HG03342 (cell line): ENCODE measurements around the gene CREB3L2.
A peak's percentile ranks its signal among the peaks of the same experiment; 100 is the strongest.
"Not testable (repeated sequence)": the region's sequence is repeated elsewhere in the genome, so short reads cannot be mapped to it uniquely, and the experiment has no call there.

Experiments used
- ATAC-seq: cut with Tn5 transposase; IDR thresholded peaks from one replicate; pipeline ENCODE4 v1.9.1; 2021; ENCODE audit warnings: mild to moderate bottlenecking, moderate library complexity; ENCODE audit not compliant: unreplicated experiment

CREB3L2 gene

DNA sequence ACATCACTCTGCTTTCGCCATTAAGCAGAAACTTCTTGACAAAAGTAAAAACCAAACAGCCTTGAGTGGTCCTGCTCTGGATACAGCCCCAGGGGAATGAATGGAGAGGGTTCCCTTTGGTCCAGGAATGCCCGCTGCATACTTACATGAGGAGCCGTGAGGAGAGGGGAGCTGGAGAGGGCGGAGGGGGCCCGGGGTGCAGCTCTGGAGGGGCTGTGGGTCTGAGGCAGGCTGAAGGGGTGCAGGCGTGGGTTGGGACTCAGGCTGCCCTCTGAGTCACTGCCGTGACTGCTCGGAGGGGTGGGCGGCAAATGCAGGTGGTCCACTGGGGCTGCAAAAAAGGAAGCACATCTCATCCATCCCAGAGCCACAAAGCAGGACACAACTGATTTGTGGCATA lies 93.8 kb downstream of the CREB3L2 start:
- ATAC-seq, result no peak

DNA sequence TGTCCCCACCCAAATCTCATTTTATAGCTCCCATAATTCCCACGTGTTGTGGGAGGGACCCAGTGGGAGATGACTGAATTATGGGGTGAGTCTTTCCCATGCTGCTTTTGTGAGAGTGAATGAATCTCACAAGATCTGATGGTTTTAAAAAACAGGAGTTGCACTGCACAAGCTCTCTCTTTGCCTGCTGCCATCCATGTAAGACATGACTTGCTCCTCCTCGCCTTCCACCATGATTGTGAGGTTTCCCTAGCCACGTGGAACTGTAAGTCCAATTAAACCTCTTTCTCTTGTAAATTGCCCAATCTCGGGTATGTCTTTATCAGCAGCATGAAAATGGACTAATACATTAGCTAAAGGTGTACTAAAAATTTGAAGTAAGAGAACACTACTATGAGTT lies 95.2 kb downstream of the CREB3L2 start:
- not testable (repeated sequence) for ATAC-seq

DNA sequence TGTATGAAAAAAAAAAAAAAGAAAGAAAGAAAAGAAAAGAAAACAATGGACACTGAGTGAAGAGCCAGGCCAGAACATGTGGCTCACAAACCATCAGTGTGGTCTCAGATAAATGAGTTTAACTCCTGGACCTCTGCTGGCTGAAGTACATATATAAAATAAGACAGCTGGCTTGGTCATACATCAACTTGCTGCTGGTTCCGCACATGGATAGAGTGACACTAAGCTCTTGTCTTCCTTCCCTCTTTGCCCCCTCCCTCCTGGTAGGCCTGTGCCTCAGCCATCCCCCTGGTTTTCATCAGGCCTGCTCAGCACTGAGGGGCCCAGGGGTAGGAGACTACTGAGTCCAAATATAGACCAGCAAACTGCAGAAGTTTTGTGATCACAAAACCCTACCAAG lies 97.1 kb downstream of the CREB3L2 start:
- ATAC-seq, result no peak

DNA sequence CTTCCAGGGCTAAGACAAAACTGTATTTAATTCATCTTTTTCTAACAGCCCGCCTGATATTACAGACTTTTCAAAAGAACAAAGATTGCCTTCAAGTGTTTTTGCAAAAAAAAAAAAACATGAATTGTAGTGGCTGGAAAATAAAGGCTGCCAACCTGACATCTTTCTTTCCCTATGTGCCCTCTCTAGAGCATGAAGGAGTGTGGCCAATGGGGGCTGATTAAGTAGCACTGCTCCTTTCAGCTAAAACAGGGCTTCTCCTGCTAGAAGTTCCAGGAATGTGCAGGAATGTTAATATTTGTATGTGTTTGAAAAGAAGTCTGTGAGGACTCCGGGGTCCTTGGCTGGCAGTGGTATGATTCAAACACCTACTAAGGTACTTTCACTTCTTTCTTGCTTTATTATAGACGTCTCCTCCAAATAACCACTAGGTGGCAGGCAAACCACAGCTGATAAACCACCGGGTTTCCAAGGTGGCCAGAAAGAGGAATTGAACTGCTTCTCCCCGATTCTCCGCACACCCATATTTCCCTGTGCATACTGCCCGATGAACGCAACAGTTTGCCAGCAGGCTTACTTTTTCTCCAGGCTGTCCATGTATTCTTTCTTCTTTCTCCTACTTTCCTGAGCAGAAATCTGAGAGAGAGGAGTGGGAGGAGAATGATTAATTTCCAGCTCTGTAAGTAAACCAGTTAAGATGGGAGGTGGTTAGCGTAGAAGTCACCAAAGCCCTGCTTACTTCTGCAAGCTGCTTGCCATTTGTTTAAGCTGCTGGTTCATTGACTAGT lies 98.3 kb downstream of the CREB3L2 start:
- peak; percentile 79 for ATAC-seq

DNA sequence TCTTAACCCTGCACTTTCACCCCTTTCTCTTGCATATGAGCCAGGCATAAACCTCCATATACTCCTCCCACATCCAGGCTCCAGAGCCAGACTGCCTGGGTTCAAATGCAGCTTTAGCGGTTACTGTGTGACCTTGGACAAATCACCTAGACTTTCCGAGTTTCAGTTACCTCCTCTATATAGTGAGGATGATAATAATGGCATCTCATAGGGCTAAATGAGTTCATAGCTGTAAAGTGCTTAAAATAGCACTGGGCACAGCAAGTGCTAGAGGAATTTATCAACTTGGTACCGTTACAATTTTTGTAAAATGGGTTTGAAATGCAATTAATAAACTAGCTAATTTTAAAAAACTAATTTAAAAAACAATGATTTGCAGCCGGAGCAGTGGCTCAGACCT lies 101.7 kb downstream of the CREB3L2 start:
- ATAC-seq, result no peak

DNA sequence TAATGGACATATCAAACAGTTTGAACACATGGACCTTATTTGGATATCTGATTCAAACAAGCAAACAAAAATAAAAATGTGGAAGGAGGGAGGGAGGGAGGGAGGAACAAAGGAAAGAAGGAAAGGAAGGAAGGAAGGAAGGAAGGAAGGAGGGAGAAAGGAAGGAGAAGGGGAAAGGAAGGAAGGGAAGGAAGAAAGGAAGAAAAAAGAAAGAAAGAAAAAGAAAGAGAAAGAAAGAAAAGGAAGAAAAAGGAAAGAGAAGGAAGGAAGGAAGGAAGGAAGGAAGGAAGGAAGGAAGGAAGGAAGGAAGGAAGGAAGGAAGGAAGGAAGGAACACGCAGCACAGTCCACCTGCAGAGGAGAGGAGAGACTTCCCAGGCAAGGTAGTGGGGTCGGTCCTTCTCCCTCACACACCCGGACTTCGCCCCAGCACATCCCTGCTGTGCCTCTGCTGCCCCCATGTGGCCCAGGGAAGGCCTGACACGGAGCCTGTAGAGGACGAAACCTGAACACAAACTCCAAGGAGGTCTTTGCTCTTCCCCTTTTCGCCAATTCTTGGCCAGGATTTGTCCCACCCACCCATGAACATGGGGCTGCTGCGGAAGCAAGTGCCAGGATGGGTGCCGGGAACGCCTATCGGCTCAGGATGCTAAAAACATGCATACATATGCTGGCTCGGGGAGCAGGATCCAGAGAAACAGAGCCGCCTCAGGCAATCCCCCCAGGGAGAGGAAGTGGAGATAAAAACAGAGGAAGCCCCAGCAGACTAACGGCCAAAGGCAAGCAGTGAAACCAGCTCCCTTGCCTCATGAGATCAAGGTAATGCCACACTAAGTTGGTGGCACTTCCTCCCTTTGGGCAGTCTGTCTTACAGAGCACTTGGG lies 102.8 kb downstream of the CREB3L2 start:
- peak; percentile 71 for ATAC-seq

DNA sequence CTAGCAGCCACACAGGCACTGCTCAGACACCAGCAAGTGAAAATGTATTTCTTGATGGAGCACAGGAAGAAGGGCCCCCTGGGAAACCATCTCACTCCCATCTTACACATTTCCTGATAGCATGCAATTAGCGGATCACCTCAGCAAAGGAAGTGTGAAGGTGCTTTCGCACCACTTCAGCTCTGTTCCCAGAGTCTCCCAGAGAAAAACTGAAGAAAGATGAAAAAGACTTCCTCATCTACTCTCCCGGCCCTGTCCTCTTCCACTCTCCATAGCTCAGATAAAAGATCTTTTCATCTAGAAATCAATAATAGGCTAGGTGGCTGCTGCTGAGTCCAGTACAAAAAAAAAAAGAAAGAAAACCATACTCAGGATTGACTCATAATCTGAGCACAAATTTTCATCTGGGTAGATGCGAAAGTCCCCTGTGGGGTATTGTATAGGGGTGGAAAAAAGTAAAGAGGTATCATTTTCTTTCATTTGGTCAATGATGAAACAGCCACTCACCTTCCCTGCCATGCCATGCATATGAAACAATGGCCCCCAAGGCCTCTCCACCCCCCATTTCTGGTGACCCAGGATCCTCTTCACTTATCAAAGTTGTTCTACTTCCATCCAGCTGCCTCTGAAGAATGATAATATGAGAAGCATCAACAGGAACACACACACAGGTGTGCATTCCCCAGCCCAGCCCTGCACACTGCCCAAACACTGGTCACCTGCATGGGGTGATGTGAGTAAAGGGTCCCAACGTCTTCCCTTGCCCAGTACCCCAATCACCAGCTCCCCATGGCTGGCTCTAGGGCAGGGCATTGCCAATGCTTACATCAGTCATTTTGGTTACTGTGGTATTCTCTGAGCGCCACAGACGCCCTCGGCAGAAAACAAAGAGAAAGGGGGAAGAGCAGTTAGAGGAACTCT lies 106.3 kb downstream of the CREB3L2 start:
- peak; percentile 65 for ATAC-seq

DNA sequence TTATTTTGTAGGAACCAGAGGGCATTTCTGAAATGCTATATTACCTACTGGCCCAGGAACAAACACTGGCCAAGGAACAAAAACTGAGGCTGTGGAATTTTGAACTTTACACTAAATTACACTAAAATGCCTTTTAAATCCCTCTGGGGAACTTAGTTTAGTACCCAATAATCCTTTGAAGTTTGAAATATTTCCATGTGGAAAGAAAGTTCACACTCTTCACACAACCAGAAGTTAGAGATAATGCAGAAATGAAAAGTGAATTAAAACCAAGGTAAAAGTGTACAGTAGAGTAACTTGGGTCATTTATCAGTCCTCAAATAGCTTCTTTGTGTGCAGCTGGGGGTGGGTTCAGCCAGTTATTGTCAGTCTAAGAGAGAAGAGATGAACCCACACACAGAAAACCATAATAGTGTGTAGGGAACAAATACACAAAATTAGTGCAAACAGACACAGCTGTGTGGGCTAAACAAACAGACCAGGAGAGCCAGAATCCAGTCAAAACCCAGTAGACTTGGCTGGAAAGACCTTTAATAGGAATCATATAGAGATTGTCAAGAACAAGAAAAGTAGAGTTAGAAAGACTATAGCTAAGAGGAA lies 108.6 kb downstream of the CREB3L2 start:
- ATAC-seq, result no peak

DNA sequence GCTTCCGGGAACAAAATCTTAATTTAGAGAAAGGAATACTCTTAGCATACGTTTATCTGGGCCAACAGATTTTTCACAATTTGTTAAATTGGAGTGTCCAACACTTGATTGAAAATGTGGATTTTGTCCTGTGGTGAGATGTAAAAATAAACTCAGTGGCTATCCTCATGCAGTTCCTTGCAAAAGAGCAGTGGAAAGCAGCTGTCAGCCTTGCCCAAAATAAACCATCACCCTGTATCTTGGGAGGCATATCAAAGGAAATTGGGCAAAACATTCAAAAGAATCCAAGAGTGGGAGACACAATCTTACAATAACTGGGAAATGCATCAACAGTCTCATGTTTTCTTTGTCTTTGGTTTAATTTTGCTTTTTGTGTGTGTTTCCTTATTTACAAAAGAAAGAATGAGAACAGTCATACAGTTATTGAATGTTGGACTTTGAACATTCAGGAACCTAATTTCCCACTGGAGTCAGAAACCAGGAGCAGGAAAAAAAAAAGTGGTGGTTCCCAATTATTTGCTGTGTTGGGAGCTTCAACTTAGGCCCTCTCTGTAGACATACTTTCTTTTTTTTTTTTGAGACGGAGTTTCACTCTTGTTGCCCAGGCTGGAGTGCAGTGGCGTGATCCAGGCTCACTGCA lies 110.8 kb downstream of the CREB3L2 start:
- ATAC-seq, result no peak

DNA sequence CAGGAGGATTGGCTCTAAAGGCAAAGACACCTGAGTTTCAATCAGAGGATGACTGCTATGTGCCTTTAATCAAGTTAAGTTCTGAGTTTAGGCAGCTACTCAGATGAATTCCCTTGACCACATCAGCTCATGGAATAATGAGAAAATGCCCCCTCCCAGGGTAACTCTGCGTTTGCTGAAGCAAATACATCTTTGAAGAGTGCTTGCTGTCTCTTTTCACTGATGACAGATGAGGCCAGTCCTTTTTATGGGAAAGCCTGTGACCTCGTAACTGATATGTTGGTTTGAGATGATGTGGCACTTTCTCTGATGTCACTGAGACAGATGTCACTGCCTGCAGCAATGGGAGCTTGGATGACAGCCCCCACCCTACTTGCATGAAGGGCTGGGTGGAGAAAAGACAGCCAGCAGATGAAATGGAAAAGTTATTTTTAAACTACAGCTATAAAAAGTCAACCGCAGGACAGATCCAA lies 111.4 kb downstream of the CREB3L2 start:
- ATAC-seq, result no peak

DNA sequence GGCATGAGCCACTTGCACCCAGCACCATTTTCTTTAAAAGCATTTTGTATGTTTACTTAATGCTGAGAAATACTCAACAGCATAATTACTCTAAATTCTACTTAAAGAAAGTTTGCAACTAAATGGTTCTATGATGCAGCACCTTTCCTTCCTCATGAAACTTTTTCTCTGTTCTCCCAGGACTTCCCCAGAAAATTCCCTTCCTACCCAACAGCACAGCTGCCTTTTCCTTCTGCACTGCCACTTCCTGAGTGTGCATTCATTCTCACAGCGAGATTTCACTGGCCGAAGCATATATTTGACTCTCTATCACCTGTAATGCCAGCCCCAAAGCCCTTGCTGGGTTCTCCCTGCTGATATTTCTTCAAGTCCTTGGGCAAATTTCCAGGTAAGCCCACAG lies 113.6 kb downstream of the CREB3L2 start:
- ATAC-seq, result no peak

DNA sequence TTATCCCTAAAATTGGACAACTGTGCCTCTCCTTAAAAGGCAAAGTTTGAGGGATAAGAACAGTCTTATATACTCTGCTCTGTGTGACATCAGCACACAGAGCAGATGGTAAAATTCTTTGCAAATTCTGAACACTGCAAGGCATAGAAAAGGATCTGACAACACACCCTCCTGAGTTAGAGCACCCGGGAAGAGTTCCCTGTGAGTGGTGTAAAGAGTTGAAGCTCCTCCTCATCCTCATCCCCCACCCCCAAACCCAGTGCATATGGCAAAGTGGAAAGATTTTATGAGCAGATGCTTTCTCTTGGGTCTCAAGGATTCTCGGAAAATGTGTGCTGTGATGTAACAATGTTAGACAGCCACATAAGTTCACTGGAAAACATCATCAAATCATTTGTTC lies 115.1 kb downstream of the CREB3L2 start:
- ATAC-seq, result no peak

DNA sequence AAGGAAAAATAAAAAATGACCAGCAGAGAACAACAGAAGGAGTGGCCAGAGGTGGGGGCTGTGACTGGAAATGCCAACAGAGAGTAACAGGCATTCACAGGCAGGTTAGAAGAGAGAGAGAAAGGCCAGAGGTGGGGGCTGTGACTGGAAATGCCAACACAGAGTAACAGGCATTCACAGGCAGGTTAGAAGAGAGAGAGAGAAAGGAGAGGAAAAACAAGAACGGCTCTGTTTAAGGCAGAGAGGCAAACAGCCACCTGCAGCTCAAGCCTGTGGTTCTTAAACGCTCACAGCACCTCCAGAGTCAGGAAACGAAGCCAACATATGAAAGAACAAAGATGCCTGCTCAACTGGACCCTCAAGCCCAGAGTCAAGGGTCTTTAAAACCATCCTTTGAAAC lies 115.6 kb downstream of the CREB3L2 start:
- ATAC-seq, result no peak

DNA sequence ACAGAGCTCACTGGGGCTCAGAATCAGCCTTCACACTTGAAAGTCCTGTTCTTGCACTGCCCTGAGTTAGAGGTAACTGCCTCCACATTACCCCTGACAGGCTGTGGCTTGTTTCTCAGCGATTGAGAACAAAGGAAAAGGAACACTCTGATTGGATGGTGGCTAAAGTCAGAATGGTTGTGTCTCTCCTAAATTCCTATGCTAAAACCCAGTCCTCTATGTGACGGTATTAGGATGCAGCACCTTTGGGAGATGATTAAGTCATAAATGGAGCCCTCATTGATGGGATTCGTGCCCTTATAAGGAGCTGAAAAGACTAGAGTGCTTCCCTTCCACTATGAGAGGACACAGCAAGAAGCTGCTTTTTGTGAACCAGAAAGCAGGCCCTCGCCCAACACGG lies 116.2 kb downstream of the CREB3L2 start:
- no peak for ATAC-seq

DNA sequence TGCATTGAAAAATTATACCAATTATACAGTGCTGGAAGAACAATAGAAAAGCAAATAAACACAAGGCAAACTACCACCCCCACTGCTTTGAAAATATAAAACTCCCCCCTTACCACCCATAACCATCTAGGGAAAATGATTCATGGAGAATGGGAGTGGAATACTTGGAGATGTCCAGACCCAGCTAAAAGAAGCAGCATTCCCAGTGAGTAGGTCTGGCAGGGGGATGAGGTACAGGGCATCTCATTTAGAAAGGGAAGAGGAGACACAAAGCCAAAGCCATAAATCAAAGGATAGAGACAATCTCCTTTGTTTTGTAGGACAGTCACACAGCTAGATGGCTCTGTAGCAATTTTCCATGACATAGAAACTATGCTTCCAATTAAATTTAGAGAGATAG lies 119.1 kb downstream of the CREB3L2 start:
- ATAC-seq, result no peak

DNA sequence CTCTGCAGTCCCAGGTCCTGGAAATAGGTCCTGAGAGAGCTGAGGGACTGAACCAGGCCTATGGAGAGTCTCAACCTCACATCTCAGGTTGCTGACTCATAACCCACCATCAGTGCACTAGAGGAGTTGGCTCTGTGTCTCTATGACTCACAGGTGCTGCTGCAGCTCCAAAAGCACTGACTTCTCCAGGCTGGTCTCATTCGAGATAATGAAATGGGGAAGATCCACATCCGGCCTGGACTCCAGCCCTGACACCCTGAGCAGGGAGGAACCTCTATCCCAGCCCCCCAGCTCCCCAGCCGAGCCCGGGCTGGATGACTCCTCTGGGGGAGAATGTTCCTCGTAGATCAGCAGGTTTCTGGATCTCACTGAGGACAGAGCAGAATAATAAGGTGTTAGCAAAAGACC lies 119.6 kb downstream of the CREB3L2 start:
- ATAC-seq, result peak; percentile 95

DNA sequence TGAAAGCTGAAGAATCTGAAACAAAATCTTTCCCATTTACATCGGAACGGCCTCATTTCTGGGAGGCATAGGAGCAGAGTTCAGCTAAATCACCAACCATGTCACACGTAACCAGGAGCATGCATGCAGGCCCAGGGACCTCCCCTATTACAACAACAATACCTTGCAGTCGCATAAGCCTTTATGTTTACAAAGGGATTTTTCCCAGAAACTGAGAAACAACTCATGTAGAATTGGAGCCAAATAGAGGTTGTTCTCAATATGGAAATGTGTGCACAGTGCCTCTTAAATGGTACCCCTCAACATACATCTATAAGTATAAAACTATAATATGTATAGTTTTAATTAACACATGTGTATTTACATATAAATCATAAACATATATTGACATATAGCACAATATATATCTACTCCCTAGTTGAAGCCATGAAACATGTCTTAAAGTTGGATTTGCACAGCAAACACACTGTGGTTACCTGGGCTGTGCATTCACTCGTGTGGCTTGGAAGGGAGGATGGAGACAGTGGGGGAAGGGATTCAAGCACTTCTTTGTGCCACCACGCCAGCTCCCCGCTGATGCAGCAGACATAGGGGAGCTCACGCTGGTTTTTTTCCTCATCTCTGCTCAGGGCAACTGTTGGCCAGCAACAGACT lies 120.2 kb downstream of the CREB3L2 start:
- ATAC-seq, result peak; percentile 8

DNA sequence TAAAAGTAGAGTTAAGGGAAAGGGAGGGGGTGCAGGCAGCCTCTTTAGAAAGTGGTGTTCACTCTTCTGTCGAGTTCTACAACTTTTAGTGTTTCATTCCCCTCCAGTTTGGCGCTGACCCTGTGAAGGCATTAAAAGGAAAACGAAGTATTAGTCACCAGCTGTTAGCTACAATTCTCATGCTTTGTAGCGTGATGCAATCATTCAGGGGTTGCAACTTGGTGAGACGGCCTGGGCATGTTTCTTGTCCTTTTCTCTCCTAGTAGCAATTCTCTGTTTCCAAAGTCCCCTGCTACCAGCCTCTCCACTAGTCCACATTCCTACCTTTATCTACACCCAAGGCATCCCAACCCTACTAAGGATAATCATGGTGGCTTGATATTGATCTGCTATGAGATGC lies 121.5 kb downstream of the CREB3L2 start:
- ATAC-seq, result no peak

DNA sequence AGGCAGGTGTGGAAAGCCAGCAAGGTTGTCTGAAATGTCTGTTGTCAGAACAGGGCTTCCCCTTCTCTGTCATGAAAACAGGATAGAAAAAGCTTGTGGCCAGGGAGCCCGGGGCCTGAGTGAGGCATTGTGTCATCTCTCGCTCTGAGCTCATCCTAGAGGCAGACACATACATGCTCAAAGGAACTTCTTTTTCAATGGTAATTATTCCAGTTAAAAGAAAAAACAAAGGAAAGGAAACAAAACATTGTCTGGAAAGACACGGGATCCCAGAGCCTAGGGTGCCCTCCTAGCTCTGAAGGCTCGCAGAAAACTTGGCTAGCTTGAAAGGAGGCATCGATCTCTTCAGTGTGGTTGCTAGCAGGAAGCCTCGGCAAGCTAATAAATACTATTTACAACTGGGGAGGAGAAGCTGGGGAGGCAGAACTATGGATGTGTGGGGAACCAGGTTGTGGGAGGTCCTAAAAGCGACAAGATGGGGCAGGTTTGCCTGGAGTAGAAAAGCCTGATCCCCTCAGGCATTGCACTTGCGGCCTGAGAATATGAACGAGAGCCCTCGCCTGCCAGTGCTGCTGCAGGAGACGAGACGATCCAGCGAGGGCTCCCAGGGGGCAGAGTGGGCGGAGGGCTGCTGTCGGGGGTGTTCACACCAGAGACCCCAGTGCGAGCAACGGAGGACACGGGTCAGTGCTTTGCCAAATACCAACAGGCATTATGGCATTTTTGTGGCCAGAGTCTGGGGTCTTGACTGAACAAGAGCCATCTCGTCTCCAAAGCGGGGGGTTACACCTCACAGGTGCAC lies 122.3 kb downstream of the CREB3L2 start:
- no peak for ATAC-seq
